Occipital lobe (tissue), 2 donors: ENCODE measurements around the gene MKNK2. TPM values are rescaled to one million over a fixed set of nuclear protein-coding genes. Genes with fewer than 3 reads are reported as not detected.
A peak's percentile ranks its signal among the peaks of the same experiment; 100 is the strongest.

Experiments used
- DNase-seq: peaks from one replicate; lab custom pipeline; 2025; lab: John Stamatoyannopoulos, UW
- total RNA-seq: library from RNA; depleted of rRNA; stranded (reverse); fragments of >200 nt; gene quantifications from one replicate; pipeline ENCODE4 v1.2.3, GENCODE V29; 2014

The MKNK2 gene
- total RNA-seq, 1 donor from 2014 or later: 16.8 TPM

DNA sequence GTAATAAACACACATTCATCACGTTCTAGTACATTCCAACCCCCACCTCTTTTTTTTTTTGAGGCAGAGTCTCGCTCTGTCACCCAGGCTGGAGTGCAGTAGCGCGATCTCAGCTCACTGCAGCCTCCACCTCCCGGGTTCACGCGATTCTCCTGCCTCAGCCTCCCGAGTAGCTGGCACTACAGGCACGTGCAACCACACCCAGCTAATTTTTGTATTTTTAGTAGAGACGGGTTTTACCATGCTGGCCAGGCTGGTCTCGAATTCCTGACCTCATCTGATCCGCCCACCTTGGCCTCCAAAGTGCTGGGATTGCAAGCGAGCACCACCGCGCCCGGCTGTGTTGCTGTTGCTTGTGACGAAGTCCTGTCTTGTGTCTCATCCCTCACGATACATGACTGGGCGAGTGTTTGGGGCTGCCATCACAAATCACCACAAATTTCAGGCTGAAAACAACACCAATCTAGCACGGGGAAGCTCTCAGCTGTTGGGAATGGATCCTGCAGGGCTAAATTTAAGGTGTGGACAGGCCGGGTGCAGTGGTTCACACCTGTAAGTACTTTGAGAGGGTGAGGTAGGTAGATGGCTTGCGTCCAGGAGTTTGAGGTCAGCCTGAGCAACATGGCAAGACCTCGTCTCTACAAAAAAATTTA is 29.4 kb upstream of the MKNK2 start:
- no peak for DNase-seq

DNA sequence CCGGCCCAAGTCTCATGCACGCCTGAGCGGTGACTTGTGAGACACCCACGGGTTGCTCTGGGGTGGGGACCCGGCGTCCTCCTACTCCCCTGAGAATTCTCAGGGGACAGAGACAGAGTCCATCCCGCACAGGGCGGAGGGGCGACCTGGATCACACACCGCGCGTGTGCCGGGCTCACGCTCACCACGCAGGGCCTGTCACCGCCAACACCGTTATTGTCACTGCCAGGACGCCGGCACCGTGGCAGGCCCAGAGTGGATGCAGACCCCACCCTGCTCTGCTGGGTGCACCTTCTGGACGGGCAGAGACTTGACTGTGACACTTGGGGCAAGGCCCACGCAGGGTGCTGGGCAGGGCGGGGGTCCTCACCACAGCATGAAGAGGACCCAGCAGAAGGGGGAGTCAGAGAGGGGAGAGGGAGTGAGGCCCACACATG is 28.8 kb upstream of the MKNK2 start:
- DNase-seq: no peak

DNA sequence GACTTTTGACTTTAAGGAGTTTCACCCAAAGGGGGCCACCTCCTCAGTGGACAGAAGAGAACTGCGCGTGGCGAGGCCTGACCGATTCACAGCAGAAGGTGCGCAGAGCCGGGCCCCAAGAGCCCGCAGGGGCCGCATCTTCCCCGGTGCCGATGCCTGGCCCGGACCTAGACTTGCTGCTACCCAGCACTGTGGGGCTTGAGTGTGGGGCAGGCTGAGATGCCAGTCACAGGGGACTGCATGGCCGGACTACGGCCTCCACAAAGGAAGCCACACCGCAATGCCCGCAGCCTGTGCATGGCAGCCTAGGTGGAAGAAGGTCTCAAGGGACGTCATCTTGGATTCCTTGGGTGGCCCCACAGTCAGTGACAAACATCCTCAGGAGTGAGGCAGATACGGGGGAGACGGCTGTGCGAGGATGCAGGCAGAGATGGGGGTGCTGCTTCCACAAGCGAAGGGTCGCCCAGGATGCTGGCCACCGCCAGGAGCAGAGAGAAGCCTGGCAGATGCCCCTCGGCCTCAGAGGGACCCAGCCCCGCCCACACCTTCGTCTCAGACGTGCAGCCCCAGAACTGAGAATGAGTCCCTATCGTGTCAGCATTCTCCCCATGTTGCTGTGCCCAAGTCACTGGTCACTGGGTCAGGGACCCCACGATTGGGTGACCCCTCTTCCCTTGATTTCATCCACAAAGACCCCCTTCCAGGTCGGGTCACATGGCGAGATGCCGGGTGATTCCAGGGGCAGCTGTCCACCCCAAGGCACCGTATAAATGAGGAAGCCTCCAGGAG is 28.2 kb upstream of the MKNK2 start:
- no peak for DNase-seq

DNA sequence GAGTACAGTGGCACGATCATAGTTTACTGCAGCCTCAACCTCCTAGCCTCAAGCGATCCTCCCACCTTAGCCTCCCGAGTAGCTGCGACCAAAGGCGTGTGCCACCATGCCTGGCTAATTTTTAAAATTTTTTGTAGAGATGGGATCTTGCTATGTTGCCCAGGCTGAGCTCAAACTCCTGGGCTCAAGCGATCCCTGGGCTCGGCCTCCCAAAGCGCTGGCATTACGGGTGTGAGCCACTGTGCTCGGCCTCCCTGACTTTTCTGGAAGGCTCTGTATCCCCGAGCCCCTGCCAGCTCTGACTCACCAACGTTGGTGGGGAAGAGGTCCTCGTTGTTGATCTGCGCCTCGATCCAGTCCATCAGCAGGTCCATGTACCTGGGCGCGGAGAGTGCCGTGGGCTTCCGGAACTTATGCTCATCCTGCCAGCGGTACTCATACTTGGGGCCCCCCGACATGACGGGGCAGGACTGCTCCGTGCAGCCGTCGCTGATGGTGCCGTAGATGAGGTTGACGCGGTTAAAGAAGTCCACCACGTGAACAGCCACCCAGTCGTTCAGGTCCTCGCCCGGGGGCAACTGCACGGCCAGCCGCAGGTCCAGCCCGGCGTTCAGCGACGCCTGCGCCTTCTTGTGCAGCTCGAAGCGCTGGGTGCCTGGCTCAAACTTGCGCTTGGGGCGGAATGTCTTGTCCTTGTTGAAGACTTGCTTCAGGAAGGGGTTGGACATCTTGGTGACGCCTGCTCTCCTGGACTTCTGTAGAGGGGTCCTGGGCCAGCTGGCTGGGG is 27.0 kb upstream of the MKNK2 start:
- no peak for DNase-seq

DNA sequence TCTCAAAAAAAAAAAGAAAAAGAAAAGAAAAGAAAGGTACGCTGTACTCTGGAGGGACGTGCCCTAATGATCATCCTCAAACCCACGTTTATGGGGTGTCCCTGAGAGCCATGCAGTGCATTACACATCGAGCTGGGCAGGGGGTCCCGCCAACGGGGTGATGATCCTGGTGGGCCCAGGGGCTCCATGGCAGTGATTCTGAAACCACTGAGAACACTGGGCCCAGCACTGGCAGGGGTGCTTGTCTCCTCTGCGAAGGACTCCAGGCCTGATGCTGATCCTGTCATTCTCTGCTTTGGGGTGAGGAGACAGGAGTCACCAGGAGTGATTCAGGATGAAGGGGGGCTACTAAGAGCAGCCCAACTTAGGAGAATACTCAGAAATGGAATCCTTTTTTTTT is 26.4 kb upstream of the MKNK2 start:
- DNase-seq: no peak

DNA sequence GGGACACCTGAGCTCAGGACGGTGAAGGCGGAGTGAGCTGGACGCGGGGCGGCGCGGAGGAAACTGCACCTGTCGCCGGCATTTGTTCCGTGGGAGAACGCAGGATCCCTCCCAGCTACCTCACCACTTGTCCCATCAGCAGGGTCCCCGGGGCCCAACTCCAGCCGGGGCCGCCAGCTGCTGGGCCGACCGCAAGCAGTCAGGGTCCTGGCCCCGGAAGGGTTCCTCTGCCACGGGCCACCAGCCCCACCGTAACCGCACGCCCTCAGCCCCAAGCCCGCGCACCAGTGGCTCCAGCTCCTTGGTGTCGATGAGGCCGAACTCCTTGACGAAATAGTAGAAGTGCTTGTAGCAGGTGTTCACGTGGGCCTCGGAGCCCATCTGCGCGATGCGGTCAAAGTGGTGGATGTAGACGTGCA is 25.5 kb upstream of the MKNK2 start:
- no peak for DNase-seq

DNA sequence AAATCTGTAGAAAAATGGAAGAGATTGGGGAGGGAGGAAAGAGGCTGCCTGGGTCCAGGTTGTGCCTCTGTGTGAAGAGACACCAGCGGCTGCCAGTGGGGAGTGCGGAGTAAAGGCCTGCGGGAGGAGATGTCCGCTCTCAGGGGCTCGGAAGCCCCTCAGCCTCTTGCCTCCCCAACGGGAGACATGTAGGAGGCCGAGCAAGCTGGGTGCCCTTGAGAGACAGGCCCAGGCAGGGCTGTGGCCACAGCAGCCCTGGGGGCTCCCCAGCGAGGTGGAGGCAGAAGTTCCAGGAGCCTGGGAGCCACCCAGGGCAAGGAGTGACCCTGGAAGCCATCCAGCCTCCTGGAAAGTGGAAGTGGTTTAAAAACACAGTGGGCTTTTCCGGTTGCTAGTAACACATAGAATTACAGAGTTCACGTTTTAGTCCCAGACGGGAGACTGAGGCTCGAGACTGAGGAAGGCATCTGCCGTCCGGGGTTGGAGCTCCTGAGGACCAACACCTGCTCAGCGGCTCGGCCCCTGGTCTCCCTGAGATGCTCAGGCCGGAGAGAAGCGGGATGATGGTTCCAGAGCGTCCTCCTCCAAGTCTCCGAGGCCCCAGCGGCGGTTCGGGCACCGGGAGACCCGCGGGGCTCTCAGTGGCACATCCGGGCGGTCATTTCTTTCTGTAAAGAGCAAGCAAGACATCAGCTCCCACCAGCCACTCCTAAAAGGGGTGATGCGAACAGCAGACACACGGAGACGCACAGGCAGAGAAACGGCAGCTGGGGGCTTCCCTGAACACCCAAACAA is 21.9 kb upstream of the MKNK2 start:
- DNase-seq: no peak

DNA sequence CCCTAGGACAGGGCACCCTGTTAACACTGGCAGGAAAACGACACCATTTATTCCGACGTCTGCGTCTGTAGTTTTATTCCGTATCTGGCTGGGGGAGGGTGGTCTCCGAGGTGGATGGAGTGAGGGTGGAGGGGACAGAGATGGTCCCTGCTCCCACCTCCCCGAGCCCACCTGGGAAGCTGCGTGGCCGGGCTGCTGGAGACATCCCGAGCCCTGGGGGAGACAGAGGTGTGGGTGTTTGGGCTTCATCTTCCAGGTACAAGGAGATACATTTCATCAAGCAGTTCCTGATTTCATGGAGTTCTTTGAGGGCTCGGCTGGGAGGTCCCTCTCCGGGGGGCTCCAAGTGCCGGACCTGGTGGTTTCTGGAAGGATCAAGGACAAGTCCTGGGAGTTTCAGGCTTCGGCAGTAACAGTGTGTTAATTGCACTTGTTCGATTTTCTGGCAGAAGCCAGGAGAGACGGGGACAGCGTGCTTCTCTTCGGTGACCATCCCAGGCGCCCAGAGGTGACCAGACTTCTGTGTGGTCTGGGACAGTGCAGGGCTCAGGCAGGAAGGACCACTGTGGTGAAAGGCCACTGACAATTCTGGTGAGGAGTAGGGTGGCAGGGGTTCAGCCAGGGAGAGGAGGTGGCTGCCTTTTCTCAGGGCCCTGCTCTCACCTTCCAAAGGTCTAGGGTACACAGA is 20.1 kb upstream of the MKNK2 start:
- no peak for DNase-seq

DNA sequence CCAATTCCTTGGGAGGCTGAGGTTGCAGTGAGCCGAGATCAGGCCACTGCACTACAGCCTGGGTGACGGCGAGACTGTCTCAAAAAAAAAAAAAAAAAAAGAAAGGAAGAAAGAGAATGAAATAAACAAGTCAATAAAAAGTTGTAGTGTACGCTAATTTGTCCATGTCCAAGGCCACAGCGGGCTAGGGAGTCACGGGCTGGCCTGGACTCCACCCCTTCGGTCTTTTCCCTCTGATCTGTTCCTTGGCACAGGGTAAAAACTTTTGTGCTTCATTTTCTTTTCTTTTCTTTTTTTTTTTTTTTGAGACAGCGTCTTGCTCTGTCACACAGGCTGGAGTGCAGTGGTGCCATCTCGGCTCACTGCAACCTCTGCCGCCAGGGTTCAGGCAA is 19.4 kb upstream of the MKNK2 start:
- no peak for DNase-seq

DNA sequence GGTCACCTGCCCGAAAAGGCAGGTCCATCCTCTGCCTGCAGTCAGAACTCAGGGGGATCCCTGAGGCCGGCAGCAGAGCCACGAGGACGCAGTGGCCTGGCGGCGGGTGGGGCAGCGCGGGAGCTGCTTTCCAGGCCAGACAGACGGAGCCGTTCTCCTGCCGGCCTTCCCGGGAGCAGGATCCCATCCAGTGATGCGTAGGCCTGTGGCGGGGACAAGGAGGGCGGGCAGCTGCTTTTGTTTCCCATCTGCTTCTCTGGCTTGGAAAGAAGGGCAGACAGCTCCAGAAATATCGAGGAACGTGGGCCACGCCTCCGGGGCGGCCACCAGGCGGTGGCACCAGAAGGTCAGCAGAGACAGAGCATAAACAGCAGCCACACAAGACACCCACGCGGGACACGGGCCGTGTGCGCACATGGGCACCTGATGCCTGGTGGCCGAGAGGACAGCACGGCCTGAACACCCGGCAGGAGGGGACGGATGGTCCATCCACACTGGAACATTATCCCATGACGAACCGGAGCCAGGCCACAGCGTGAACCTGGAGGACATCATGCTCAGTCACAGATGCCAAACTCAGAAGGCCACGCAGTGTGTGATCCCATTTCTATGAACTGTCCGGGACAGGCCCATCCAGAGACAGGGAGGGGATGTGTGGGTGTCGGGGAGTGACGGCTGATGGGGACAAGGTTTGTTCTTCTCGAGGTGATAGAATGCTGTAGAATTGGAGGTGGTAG is 13.9 kb upstream of the MKNK2 start:
- DNase-seq: peak; percentile 54

DNA sequence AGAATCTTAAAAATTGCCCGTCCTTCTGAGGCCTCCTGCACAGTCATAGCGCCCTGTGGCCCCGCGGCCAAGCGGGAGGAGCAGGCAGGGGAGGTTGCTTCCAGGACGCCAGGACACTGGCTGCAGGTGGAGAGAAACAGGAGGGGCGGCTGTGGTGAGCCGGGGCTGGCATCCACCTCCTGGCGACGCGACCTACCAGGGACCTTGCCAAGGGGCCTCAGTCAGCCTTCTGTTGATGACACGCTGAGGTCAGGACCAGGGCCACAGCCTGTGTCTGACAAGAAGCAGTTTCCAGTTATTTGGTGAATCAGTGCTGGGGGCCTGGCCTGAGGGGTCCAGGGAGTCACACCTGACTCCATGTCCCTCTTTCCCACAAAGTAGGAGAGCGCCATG is 13.3 kb upstream of the MKNK2 start:
- DNase-seq: no peak

DNA sequence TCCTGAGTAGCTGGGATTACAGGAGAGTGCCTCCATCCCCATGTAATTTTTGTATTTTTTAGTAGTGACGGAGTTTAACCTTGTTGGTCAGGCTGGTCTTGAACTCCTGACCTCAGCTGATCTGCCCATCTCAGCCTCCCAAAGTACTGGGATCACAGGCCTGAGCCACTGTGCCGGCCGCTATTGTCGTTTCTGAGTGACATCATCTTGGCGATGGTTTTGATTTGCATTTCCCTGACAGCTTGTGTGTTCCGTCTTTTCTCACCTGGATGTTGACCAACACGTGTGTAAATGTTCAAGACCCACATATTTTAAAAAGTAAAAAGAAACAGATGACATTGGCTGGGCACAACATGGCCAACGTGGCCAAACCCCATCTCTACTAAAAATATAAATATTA is 12.8 kb upstream of the MKNK2 start:
- no peak for DNase-seq

DNA sequence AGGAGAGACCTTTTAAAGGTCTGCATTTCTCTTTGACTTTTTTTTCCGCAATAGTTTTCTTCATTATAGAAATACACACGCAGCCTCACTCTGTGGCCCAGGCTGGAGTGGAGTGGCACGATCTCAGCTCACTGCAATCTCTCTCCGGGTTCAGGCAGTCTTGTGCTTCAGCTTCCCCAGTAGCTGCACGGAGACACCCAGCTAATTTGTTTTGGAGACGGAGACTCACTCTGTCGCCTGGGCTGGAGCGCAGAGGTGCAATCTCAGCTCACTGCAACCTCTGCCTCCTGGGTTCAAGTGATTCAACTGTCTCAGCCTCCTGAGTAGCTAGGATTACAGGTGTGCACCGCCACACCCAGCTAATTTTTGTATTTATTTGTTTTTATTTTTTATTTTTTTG is 11.7 kb upstream of the MKNK2 start:
- DNase-seq: no peak

DNA sequence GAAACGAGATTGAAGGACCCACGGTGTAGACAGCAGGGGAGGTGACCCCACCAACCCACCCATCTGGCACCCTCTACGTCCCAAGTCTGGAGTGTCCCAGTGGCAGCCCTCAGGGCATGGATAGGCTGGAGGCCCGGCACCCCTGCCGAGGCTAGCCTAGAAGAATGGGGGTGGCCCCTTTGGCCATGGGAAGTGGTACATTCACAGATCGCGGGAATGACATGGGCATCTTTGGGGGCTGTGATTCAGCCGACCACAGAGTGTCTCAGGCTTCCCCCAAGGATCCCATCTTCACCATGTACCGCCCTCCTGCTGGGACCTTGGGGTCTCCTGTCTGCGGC is 11.3 kb upstream of the MKNK2 start:
- no peak for DNase-seq

DNA sequence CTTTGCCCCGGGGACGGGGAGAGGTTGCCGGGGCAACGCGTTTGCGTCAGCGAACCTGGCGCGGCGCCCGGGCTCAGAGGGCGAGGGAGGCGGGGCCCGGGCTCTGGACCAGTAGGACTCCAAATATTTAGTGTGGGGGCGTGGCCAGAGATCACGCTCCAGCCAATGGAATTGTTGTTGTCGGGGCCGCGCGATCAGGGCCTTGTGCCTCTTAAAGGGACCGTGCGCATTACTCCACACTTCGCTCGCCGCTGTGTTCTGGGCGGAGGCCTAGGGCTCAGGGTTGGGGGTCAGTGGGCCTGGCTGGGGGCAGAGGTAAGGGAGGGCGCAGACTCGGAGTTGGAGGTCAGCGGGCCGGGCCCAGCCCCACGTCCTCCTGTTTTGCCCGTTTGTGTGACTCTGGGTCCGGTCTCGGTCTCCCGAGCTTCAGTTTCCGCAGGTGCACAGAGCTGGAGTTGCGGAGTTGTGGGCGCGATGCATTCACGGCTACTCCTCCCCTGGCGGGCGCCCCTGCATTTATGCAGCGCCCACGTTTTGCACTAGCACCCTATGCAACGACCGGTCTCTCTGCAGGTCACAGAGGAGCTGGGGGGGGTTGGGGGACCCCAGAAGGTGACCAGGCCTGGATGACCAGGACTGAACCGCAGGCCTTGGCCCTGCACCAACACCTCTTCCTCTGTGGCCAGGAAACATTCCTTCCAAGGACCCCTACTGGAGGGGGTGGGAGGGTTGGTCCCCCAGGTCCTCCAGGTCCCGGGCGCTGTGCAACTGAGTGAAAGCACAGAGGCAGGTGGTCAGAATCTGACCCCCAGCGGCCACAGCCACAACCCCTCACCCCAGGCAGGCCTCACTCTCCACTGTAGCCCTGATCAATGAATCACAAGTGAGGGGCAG is 10.7 kb upstream of the MKNK2 start:
- peak; percentile 96 for DNase-seq

DNA sequence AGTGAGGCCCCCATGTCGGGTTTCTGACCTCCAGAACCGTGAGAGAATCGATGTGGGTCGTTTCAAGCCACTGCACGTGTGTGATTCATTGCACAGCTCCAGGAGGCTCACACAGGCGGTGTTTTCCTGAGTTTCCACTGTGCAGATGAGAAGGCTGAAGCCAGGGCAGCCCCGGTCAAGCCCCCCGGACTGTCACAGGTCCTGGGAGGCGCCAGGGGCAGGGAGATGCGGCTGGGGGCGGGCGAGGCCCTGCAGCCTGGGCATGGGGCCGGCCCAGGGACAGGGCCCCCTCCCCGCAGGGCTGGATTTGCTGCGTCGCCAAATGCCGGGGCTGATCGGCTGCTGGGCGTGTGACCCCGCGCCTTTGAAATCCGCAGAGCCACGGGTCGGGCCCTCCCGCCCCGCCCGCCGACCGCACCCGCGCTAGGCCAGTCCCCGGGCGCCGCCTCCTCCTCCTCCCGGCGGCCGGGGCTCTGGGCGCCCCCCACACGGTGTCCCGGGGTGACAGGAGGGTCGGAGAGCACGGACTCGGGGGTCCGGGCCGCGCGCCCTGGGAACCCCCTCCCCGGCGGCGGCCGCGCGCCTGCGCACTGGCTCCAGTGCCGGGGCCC is 9.9 kb upstream of the MKNK2 start:
- DNase-seq: peak; percentile 74

DNA sequence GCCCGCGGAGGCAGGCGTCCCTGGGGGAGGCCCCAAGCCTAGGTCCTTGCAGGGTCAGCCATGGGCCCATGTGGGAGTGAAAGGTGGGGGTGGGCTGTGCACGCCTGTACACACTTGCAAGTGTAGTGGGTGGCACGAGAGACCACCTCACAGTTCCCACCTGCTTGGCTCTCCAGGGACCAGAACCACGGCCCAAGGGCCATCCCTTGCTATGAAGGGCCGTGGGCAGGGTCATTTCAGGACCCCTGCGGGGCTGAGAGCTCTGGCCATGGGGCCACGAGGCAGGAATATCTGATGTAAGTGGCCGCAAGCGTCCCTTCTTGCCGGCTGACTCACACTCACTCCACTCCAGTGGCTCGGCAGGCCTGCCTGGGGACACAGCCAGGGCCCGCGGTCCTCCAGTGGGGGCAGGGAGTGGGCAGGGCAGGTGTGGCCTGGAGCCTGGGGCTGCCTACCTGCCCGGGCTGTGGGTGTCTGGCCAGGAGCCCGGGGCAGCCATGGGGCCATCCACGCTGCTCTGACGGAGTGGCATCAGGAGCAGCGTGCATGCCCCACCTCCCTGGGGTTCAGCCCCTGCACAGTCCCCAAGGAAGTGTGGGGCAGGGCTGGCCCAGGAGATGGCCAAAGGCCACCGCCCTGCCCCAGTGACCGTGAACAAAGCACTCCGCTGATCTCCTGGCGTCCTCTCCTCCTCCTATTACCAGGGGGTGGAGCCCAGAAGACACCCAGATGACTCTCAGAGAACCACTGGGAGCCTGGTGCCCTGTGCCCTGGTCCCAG is 8.6 kb upstream of the MKNK2 start:
- peak; percentile 47 for DNase-seq
